ENCODE data around the gene LDLRAD3. TPM values are rescaled to one million over a fixed set of nuclear protein-coding genes. Genes with fewer than 3 reads are reported as not detected.
A peak's percentile ranks its signal among the peaks of the same experiment; 100 is the strongest.

LDLRAD3 gene
- polyA plus RNA-seq, 3 donors from 2014 or later: 0.84 TPM; not detected in 2

- no peak overlapping the region for H3K27ac Mint-ChIP-seq
- DNase-seq: no peak
- no peaks in the 10 kb centered on the region for H3K4me1 Mint-ChIP-seq
- H3K27me3 Mint-ChIP-seq (ENCODE audit: low read depth in 3 of 3): peaks cover 0 to 8% (median 7%) of the 10 kb centered on the region in 3 donors
- no peak overlapping the region for H3K4me3 Mint-ChIP-seq
- no peaks in the 10 kb centered on the region for H3K9me3 Mint-ChIP-seq
- H3K36me3 Mint-ChIP-seq: no peaks in the 10 kb centered on the region
These were observed 10.5 kb upstream of the LDLRAD3 start for GRCh38 chr11:35933320-35933871.

- H3K9me3 Mint-ChIP-seq: no peaks in the 10 kb centered on the region
- H3K4me3 Mint-ChIP-seq: no peak overlapping the region
- H3K4me1 Mint-ChIP-seq: no peaks in the 10 kb centered on the region
- no peaks in the 10 kb centered on the region for H3K36me3 Mint-ChIP-seq
- no peak overlapping the region for H3K27ac Mint-ChIP-seq
- no peak for DNase-seq
- peaks cover 0 to 7% (median 4%) of the 10 kb centered on the region in 3 donors for H3K27me3 Mint-ChIP-seq (ENCODE audit: low read depth in 3 of 3)
These were observed 9.6 kb upstream of the LDLRAD3 start for GRCh38 chr11:35934271-35934670.

- no peaks in the 10 kb centered on the region for H3K36me3 Mint-ChIP-seq
- H3K27ac Mint-ChIP-seq: no peak overlapping the region
- peaks cover 0 to 13% (median 3%) of the 10 kb centered on the region in 3 donors for H3K27me3 Mint-ChIP-seq (ENCODE audit: low read depth in 3 of 3)
- no peaks in the 10 kb centered on the region for H3K4me1 Mint-ChIP-seq
- no peaks in the 10 kb centered on the region for H3K9me3 Mint-ChIP-seq
- H3K4me3 Mint-ChIP-seq: no peak overlapping the region
- no peak for DNase-seq
These were observed 8.9 kb upstream of the LDLRAD3 start for GRCh38 chr11:35934981-35935380.

- Mint-ChIP-seq H3K27me3 (ENCODE audit: low read depth in 3 of 3) (peaks cover 1 to 13% (median 3%) of the 10 kb centered on the region in 3 donors), H3K4me3 (no peak overlapping the region), H3K36me3 (no peaks in the 10 kb centered on the region), H3K27ac (no peak overlapping the region), H3K9me3 (no peaks in the 10 kb centered on the region), H3K4me1 (no peaks in the 10 kb centered on the region)
- DNase-seq: no peak
These were observed 8.5 kb upstream of the LDLRAD3 start for GRCh38 chr11:35935390-35935789.

- Mint-ChIP-seq H3K4me3 (no peak overlapping the region), H3K27ac (no peak overlapping the region), H3K4me1 (no peaks in the 10 kb centered on the region)
These were observed 6.8 kb upstream of the LDLRAD3 start for GRCh38 chr11:35937111-35937510.

GRCh38 chr11:35937700-35938099, 6.2 kb upstream of the LDLRAD3 start:
- Mint-ChIP-seq H3K4me3 (no peak overlapping the region), H3K4me1 (no peaks in the 10 kb centered on the region), H3K36me3 (no peaks in the 10 kb centered on the region), H3K27me3 (ENCODE audit: low read depth in 3 of 3) (peaks cover 1 to 11% (median 6%) of the 10 kb centered on the region in 3 donors), H3K9me3 (no peaks in the 10 kb centered on the region), H3K27ac (no peak overlapping the region)
- no peak for DNase-seq

More at GRCh38 chr11:35937111-35937510, 6.8 kb upstream of the LDLRAD3 start:
- H3K9me3 Mint-ChIP-seq: no peaks in the 10 kb centered on the region
- H3K36me3 Mint-ChIP-seq: no peaks in the 10 kb centered on the region
- no peak for DNase-seq
- peaks cover 1 to 9% (median 4%) of the 10 kb centered on the region in 3 donors for H3K27me3 Mint-ChIP-seq (ENCODE audit: low read depth in 3 of 3)

GRCh38 chr11:35938231-35938630, 5.6 kb upstream of the LDLRAD3 start:
- H3K9me3 Mint-ChIP-seq: no peaks in the 10 kb centered on the region
- peaks cover under 1% of the 10 kb centered on the region in 2 donors for H3K4me1 Mint-ChIP-seq
- no peak overlapping the region for H3K27ac Mint-ChIP-seq
- H3K27me3 Mint-ChIP-seq (ENCODE audit: low read depth in 3 of 3): peaks cover 4 to 14% (median 9%) of the 10 kb centered on the region in 3 donors
- H3K36me3 Mint-ChIP-seq: no peaks in the 10 kb centered on the region
- no peak for DNase-seq
- no peak overlapping the region for H3K4me3 Mint-ChIP-seq

- DNase-seq: no peak
- Mint-ChIP-seq H3K4me3 (peak overlapping the region; percentile 77 to 89 (median 84)), H3K4me1 (peaks cover 12 to 17% of the 10 kb centered on the region in 2 donors), H3K27me3 (ENCODE audit: low read depth in 3 of 3) (peaks cover 9 to 16% (median 15%) of the 10 kb centered on the region in 3 donors), H3K36me3 (no peaks in the 10 kb centered on the region), H3K27ac (no peak overlapping the region), H3K9me3 (no peaks in the 10 kb centered on the region)
These were observed 553 bp upstream of the LDLRAD3 start for GRCh38 chr11:35943309-35943708.

- DNase-seq: no peak
- Mint-ChIP-seq H3K27me3 (ENCODE audit: low read depth in 3 of 3) (peaks cover 10 to 16% (median 12%) of the 10 kb centered on the region in 3 donors), H3K9me3 (no peaks in the 10 kb centered on the region), H3K27ac (no peak overlapping the region), H3K36me3 (no peaks in the 10 kb centered on the region), H3K4me1 (peaks cover 12 to 17% of the 10 kb centered on the region in 2 donors), H3K4me3 (peak overlapping the region; percentile 67 to 79 (median 76))
These were observed 758 bp downstream of the LDLRAD3 start for GRCh38 chr11:35944503-35945136.

GRCh38 chr11:35945137-35945518, 1.3 kb downstream of the LDLRAD3 start:
- Mint-ChIP-seq H3K4me3 (peak overlapping the region; percentile 67 to 79 (median 76)), H3K9me3 (no peaks in the 10 kb centered on the region), H3K4me1 (peaks cover 12 to 17% of the 10 kb centered on the region in 2 donors), H3K36me3 (no peaks in the 10 kb centered on the region), H3K27ac (no peak overlapping the region), H3K27me3 (ENCODE audit: low read depth in 3 of 3) (peaks cover 10 to 16% (median 11%) of the 10 kb centered on the region in 3 donors)
- no peak for DNase-seq

- no peaks in the 10 kb centered on the region for H3K36me3 Mint-ChIP-seq
- H3K4me3 Mint-ChIP-seq: no peak overlapping the region
- peaks cover 7 to 16% (median 13%) of the 10 kb centered on the region in 3 donors for H3K27me3 Mint-ChIP-seq (ENCODE audit: low read depth in 3 of 3)
- H3K9me3 Mint-ChIP-seq: no peaks in the 10 kb centered on the region
- H3K27ac Mint-ChIP-seq: no peak overlapping the region
- no peak for DNase-seq
- peaks cover 12 to 17% of the 10 kb centered on the region in 2 donors for H3K4me1 Mint-ChIP-seq
These were observed 2.9 kb downstream of the LDLRAD3 start for GRCh38 chr11:35946766-35947165.

- Mint-ChIP-seq H3K9me3 (no peaks in the 10 kb centered on the region), H3K27ac (no peak overlapping the region), H3K4me3 (no peak overlapping the region), H3K4me1 (peaks cover 12 to 17% of the 10 kb centered on the region in 2 donors), H3K27me3 (ENCODE audit: low read depth in 3 of 3) (peaks cover 7 to 16% (median 13%) of the 10 kb centered on the region in 3 donors), H3K36me3 (no peaks in the 10 kb centered on the region)
- DNase-seq: no peak
These were observed 3.6 kb downstream of the LDLRAD3 start for GRCh38 chr11:35947437-35947836.

- Mint-ChIP-seq H3K4me1 (peaks cover 7 to 9% of the 10 kb centered on the region in 2 donors), H3K27me3 (ENCODE audit: low read depth in 3 of 3) (peaks cover 2 to 9% (median 3%) of the 10 kb centered on the region in 3 donors), H3K27ac (no peak overlapping the region), H3K9me3 (no peaks in the 10 kb centered on the region), H3K4me3 (no peak overlapping the region), H3K36me3 (no peaks in the 10 kb centered on the region)
- no peak for DNase-seq
These were observed 5.4 kb downstream of the LDLRAD3 start for GRCh38 chr11:35949242-35949641.

- Mint-ChIP-seq H3K27me3 (ENCODE audit: low read depth in 3 of 3) (peaks cover 2 to 4% (median 3%) of the 10 kb centered on the region in 3 donors), H3K9me3 (no peaks in the 10 kb centered on the region), H3K4me3 (no peak overlapping the region), H3K36me3 (no peaks in the 10 kb centered on the region), H3K27ac (no peak overlapping the region), H3K4me1 (peaks cover under 1 to 3% of the 10 kb centered on the region in 2 donors)
- DNase-seq: no peak
These were observed 6.2 kb downstream of the LDLRAD3 start for GRCh38 chr11:35950082-35950481.

Measured in immature natural killer cell (primary cell).